HG02970 (cell line): ENCODE data around the gene NKD1.

Source experiments
- ATAC-seq: cut with Tn5 transposase; IDR thresholded peaks from one replicate; pipeline ENCODE4 v1.9.1; 2021; ENCODE audit warnings: mild to moderate bottlenecking, moderate library complexity, moderate number of reproducible peaks; ENCODE audit not compliant: unreplicated experiment, low FRiP score

The NKD1 gene

DNA sequence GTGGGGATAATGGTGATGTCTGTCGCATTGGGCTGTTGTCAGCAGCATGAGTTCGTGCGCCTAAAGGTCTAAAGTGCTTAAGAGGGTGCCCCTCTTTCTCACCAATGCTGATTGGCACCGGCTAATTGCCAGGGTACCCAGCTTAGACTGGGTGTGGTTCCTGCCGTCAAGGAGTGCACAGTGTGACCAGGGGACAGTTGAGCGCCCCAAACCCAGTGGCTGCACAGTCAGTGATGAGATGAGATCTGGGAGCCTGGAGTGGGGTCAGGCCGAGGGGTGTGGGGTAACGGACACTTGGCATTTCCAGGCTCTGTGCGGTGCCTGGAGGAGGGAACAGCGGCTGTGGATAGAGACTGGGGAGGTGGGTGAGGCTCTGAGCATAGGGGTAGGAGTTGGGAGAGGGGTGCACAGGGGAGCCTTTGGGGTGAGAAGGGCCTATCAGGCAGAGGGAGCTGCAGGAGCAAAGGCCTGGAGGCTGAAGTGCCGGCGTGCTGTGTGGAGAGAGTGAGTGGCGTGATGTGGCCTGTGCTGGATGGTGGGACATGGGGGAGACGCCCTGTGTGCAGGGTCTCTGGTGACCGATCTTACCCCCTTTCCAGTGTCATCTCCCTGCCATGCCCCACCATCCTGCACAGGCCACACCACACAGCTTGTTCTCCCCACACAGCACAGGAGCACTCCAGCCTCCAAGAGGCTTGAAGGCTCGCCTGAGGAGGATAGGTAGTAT, 74.6 kb downstream of the NKD1 start:
- no peak for ATAC-seq

DNA sequence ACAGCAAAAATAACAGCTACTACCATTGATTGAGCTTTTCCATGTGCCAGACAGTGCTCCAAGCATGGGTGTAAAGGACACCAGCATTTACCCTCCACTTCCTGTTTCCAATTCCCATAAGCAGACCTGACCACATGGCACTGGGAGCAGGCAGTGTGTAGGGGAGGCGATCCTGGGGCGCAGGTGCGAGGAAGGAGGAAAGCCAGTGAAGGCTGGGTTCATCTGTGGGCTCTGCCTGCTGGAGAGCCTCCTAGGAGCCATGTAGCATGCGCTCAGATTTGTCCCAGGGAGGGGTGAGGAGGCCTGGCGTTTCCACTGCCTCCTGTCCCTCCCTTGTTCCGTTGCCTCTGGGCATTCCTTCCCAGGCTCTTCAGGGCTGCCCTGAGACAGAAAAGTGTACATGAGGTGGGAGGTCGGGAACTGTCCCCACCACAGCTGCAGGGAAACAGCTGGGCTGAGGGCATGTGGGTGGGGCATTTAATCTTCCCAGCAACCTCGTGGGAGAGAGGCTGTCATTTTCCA, 76.3 kb downstream of the NKD1 start:
- no peak for ATAC-seq

DNA sequence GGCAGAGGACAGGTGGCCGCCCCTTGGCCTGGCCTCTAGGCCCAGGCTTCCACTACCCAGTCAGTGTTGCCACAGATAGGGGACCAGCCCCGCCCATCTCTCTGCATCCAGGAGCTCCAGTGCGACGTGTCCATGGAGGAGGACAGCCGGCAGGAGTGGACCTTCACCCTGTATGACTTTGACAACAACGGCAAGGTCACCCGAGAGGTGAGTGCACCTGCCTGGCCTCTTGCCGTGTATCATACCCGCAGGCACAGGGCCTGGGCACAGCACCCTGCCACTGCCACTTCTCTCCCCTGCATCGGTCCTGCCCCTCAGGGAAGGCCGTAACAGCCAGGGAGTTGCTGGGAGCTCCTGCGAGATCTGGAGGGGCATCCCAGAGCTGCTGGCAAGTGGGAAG, 77.2 kb downstream of the NKD1 start:
- no peak for ATAC-seq

DNA sequence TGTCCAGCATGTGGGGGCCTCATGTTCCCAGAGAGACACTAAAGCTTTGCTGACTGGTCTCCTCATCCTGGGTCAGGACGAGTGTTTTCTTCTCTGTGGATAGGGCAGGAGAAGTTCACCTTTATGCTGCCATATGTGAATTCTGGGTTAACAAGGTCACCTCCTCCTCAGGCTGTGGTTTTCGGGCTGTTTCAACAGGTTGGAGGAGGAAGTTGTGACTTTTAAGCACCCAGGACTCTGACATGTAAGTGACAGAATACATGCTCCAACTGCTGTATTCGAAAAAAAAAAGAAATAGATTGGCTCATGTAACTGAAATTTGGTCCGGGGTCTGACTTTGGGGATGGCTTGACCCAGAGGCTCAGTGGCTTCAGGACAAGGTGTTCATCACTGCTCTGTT, 78.7 kb downstream of the NKD1 start:
- ATAC-seq: no peak

GRCh38 chr16:50627419-50627818, 79.2 kb downstream of the NKD1 start:
- ATAC-seq: no peak

DNA sequence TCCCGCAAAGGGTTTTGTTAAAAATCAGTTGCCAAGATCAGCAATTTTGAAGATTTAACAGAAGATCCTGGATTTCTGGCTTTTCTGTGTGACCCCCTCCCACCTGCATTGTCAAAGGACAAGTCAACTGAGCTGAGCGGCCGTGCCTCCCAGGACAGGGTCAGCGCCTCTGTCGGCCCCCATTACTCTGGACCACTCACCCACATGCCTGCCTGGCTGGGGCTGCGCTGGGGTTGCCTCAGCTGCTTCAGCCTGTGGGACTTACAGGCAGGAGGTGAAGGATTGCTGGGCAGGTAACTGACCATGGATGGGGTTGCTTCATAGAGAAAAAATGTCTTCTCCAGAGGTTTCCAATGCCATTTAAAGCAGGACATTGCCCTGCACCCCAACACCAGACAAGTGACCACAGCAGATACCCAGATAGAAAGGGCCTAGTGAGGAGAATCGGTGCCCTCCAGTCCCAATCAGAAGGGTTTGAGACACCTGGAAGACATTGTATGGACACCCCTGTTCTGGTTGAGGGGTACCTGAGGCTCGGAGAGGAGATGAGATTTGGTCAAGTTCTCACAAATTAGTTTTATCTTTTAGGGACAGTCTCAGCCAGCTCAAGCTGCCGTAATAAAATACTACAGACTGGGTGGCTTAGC, 80.1 kb downstream of the NKD1 start:
- ATAC-seq: no peak

DNA sequence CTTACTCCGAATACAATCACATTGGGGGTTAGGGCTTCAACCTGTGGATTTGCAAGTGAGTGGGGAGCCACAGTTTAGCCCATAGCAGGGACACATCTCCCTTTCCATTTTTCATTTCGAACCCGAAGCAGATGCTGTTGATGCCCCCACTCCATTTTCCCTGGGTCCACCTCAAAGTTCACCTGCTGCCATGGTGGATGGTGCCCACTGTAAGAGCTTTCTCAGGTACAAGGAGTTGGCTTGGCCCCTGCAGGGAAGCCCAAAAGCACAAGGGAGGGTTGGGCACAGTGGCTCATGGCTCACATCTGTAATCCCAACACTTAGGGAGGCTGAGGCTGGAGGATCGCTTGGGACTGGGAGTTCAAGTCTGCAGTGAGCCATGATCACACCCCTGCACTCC, 81.1 kb downstream of the NKD1 start:
- ATAC-seq: no peak

DNA sequence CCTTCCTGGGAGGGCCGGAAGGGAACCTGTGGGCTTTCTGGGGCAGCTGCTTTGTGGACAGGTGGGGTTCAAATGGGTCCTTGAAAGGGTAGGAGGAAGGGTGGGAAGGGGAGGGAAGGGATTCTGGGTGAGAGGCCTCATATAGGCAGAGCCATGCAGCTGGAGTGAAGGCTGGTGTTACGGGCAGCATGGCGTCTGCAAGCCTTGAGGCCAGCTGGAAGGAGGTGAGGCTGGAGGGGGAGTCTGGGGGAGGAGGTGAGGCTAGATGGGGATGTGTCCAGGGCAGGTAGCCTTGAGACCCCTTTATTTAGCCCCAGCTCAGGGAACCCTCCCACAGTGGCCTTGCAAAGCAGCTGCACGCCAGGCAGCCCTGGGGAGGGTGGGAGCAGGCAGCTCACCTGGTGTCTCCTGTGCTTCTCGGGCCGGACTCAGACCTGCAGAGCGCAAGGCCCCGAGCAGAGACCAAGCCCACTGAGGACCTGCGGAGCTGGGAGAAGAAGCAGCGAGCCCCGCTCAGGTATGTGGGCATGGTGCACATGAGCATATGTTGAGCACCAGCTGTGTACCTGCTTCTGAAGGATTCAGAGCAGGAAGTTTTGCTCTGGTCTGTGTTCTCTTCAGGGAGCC, 82.3 kb downstream of the NKD1 start:
- no peak for ATAC-seq

- no peak for ATAC-seq
These were observed 83.2 kb downstream of the NKD1 start for GRCh38 chr16:50631249-50631984.

DNA sequence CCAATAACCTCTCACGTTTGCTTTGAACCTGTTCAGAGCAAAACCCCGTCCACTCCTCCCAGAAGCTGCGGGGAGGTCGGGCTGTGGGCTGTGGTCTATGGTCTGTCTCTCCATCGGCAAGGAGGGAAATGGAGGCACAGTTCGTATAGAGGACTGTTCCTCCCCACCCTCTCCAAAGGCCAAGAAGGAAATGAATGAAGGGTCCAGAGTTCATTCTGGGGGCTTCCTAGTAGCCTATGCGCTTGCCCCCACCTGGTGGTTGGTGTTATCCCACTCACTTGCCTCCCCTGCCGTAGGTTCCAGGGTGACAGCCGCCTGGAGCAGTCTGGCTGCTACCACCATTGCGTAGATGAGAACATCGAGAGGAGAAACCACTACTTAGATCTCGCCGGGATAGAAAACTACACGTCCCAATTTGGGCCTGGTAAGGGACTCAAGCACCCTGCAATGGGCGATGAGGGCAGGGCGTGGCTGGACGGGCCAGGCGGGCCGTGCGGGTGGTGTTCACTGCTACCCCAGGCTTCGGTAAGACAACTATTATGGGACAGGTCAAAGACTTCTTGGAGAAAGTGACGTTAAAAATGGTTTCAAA, 83.9 kb downstream of the NKD1 start:
- ATAC-seq: no peak

- ATAC-seq: no peak
These were observed 85.0 kb downstream of the NKD1 start for GRCh38 chr16:50632927-50633800.

- no peak for ATAC-seq
These were observed 85.9 kb downstream of the NKD1 start for GRCh38 chr16:50634090-50634489.

DNA sequence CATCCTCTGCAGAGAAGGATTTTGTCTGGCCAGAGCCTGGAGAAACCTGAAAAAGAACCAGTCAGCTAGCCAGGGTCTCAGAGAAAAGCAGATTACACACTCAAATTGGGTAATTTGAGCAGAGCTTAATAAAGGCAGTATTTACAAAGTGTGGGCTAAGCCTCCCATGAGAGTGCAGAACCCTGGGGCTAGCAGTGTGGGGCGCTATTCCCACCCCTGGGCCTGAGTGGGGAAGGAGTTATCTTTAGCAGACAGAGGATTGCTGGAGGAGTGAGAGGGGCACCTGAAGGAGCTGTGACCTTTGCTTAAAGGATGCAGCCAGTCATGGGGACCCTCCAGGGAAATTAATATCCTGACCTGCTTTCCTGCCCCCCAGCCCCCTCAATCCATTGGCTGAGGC, 86.8 kb downstream of the NKD1 start:
- ATAC-seq: no peak

DNA sequence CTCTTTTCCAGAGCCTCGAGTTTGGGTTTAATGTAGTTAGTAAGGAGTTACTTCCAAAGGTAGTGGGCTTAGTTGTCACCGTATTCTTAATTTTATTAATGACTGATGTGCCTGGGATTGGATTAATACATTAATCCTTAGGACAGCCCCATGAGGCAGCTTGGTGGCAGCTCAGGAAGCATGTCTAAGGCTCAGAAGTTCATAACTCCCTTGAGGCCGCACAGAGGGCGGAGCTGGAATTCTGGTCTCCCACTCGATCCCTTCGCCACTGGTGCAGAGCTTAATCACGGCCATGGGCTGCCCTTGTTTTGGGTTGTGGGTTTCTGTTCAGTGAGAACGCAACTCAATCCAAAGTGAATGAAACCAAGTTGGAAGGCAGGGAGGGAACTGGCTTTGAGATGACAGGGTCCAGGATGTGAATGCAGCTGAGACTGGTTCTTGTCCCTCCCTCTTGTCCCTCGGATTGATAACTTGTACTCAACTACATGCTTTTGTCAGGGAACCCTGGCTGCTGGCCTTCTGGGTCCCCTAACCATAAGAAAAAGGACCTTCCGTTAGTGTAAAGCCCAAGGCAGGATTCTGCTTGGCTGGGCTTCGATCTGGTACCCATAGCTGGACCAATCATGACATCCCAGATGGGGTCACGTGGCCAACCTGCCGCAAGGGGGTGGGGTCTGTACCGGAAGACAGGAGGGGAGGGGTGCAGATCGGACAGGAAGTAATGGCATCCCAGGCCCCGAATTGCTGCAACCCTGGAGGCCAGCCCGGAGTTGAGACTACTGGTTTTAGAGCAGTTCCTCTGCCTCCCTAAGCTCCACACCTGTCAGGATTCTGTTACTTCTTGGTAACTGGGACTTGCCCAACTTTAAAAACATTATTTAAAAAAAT, 87.6 kb downstream of the NKD1 start:
- ATAC-seq: no peak

- ATAC-seq: no peak
These were observed 88.7 kb downstream of the NKD1 start for GRCh38 chr16:50636753-50637374.

DNA sequence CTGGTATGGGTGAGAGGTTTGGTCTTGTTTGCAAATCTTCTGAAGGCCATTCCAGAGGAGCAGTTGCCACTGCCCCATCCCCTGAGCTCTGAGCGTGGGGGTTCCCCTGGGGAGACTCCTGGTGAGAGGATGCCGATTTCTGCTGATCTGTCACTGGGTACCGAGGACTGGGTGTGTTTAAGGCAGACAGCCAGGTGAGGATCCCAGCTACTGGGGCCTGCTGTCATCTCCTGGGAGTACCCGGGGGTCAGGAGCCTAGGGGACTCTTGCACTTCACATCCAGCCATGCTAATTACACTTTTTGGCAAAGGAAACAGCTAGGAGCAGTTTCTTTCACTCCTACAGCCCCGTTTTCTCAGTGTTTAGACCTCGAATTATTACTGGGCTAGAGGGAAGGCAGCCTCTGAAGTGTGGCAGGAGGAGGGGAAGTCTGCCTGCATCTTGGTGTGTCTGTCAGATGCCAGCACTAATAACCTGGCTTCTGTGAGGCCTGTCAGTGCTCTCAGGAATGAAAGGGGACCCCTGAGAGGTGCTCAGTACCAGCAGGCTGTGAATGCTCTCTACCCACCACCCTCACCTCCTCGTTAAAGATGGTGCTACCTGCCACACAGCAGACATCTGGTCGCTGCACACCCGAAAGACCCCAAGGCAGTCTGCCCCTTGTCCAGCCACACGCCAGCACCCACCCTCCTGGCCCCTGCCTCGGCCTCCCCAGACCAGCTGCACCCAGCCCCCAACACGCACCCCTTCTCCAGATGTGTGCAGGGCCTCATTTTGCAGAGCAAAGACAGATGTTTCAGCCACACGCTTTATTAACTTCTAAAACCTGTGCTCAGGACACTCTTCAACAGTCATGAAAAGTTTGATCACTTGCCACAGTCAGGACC, 89.8 kb downstream of the NKD1 start:
- ATAC-seq: no peak
